ENCODE data around the gene PCSK6.
"Not testable (repeated sequence)": the region's sequence is repeated elsewhere in the genome, so short reads cannot be mapped to it uniquely, and the experiment has no call there.

Gene PCSK6

GRCh38 chr15:101303408-101303807 is 186.1 kb downstream of the PCSK6 start:
- DNase-seq: no peak

GRCh38 chr15:101296418-101297405 is 192.8 kb downstream of the PCSK6 start:
- no peak for DNase-seq

DNA sequence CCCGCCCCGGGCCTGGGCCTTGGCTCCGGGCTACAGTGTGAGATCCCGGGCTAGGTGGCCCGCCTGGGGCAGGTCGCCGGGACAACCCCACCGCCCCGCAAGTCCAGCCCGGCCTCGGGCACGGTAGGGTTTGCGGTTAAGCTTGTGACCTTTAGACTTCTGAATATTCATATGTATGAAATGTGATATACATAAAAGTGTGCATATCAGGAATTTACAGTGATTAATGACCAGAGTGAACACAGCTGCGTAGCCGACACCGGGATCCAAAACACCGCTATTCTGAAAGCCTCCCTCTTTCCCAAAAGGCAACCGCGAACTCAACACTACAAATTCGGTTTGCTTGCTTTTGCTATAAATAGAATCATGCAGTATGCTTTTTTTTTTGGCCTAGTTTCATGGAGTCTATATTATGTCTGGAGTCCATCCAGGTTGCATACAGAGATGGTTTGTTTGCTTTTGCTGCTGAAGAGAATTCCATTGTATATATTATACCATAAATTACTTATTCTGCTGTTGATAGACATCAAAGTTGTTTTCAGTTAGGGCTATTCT is 193.8 kb downstream of the PCSK6 start:
- DNase-seq: no peak

DNA sequence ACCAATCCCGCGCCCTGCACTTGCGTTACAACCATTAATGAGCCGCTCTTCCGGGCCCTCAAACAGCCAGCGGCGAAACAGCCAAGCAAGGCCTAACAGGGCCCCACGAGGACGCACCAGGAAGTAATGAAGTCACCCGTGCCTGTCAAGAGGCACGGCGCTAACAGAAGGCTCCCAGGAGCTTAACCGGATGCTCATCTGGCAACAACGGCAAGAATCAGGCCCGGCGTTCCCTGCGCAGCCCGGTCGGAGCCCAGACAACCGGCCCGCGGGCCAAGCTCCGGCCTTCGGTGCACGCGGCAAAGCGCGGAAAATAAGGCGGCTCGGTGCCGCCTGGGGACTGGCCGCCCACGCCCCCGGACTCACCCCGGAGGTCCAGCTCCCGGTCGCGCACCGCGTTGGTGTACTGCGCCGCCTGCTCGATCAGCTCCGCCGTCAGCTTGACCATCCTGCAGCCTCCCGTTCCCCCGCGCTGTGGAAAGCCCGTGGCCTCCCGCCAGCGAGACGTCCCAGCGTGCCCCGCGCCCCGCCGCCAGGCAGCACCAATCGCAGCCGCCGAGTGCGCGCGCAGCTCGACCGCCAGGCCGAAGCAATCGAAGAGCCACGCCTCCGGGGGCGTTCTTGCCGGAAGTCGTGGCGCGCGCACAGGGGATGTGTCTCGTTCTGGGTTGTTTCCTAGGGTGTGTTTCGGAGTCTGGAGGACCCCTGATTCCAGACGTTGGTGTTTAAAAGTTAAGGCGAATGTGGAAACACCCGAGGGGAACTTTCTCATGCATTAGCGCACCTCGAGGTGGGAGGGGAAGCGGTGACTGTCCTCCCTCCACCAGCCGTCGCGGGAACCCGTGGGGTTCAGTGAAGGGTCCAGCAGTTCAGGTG is 194.5 kb downstream of the PCSK6 start, which contains the start of gene SNRPA1:
SNRPA1 (minus strand) TSS at position 518 of the 876 bp plus-strand sequence; CDS start at position 448, 70 bp downstream.
- DNase-seq: peak; percentile 97

DNA sequence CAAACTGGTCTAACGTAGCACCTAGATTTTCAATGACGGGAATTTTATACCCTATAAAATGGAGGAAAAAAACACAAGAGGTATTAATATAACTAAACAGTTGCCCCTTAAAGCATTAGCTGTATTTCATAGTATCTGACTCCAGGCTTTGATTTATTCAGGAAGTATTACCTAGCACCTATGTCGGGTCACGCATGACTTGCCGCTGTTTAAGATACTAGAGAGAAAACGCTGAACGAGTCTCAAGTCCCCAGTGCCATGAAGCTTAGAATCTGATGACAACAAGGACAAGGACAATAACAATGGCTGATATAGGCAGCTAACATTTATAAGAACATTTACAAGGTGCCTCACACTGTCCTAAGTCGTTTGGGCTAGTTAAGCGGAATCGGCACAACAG is 196.4 kb downstream of the PCSK6 start:
- peak; percentile 20 for DNase-seq

- DNase-seq: peak; percentile 71
These were observed 200.5 kb downstream of the PCSK6 start for GRCh38 chr15:101288905-101289513.

- DNase-seq: not testable (repeated sequence)
These were observed 202.2 kb downstream of the PCSK6 start for GRCh38 chr15:101287342-101287741.

DNA sequence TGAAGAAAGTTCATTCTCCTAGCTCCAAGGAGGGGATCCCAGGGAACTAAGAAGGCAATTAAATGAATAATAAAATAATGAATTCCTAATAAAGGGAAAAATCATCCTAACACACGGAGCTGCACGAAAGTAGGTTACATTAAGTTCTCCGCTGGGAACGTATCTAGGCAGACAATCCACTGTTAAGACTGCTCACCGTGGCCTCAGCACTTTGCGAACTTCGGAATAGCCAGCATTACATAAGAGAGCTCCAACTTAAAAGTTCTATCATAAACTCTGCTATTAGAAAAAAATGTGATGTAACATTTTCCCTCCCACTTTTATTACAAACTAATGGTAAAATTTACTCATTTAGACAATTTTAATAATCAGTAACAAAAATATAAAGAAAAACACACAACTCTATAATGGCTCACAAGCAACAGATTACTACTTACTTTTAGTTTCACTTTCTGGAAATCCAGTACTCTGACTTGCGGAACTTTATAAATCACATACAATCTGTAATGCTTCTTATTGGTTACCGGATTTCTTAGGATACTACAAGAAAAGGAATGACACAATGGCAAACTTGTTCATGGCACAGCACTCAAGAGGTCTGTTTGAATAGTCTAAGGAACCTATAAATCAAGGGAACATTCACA is 202.9 kb downstream of the PCSK6 start:
- no peak for DNase-seq

DNA sequence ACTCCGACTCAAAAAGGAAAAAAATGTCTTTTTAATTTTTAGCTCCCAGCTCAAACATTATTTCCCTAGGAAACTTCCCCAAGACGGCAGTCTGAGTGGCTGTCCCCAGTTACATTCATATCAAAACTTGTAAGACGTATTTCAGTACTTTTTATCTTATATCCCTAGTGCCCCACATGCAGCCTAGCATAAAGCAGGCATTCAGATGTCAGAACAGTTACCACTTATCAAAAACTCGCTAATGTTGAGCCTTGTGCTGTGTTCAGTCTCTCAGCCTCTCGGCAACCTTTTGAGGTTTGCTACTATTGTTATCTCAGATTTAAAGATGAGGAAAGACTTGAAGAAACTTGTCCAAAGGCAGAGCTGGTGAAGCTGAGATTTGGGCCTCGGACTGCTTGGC is 205.6 kb downstream of the PCSK6 start:
- no peak for DNase-seq

- no peak for DNase-seq
These were observed 209.5 kb downstream of the PCSK6 start for GRCh38 chr15:101280007-101280406.

GRCh38 chr15:101277943-101278564 is 211.5 kb downstream of the PCSK6 start:
- no peak for DNase-seq

GRCh38 chr15:101277038-101277822 is 212.3 kb downstream of the PCSK6 start, which contains the start of gene SELENOS:
SELENOS (minus strand) TSS chr15:101277485; CDS start chr15:101277417, 68 bp downstream.
- peak; percentile 87 for DNase-seq

GRCh38 chr15:101276501-101277037 is 212.9 kb downstream of the PCSK6 start:
- peak; percentile 38 for DNase-seq

- no peak for DNase-seq
These were observed 214.5 kb downstream of the PCSK6 start for GRCh38 chr15:101275018-101275417.

GRCh38 chr15:101273534-101273933 is 216.0 kb downstream of the PCSK6 start:
- no peak for DNase-seq

GRCh38 chr15:101272584-101272983 is 216.9 kb downstream of the PCSK6 start:
- no peak for DNase-seq

GRCh38 chr15:101269479-101270223 is 219.9 kb downstream of the PCSK6 start:
- no peak for DNase-seq

DNA sequence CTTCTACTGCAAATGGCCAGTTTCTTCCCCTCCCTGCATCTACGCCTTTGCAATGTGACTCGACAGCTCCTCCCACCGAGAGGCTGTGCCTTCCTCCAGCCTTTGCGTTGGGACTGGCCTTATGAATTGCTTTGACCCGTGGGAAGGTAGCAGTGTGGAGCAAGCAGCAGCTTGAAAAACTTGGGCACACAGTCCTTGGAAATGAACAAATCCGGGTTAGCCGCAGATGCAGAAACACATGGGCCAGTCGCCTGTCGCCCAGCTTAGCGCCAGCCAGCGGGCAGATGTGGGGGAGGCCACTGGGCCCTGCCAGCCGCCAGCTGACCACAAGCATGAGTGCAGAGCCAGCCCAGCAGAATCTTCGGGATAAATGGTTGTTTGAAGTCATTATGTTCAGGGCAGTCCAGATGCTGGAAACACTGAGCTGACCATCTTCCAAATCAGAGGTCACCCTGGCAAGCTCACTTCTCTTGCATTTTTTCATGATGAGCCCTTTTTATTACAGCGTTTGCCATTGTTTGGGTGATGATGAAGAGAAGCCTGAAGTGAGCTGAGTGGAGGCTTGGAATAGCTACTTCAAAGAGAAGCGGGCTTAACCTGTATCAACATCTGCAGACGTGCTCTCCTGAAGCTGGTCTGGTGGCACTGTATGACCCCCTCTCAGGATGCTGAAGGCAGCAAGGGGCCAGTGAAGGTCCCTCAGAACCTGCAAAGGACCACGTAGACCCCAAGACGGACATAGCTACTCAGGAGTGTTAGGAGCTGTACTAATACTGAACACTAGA is 222.0 kb downstream of the PCSK6 start:
- no peak for DNase-seq

GRCh38 chr15:101266787-101267186 is 222.7 kb downstream of the PCSK6 start:
- no peak for DNase-seq
